HCT116 (cell line): Measurements from ENCODE around the gene BMERB1.
"Not testable (repeated sequence)": the region's sequence is repeated elsewhere in the genome, so short reads cannot be mapped to it uniquely, and the experiment has no call there.

Experiments
- ATF3 ChIP-seq: IDR thresholded peaks from 2 replicates; pipeline ENCODE4 v1.6.1; 2012
- CEBPB ChIP-seq: IDR thresholded peaks from 2 replicates; pipeline ENCODE4 v1.6.1; 2012; ENCODE audit warnings: low read depth
- CTCF ChIP-seq, 3 experiments: fragments of 200-600 bp in 1 of 3; sonication (generic) in 1 of 3; IDR thresholded peaks in 2 of 3; conservative IDR thresholded peaks in 1 of 3; 2 replicates each; pipeline ENCODE4 v1.5.1; 2012 to 2017; ENCODE audit warnings: low read depth in 2 of 3, low read length in 2 of 3, antibody characterized with exemption in 1 of 3, borderline replicate concordance in 1 of 3, control low read depth in 1 of 3, mild to moderate bottlenecking in 1 of 3, mixed read lengths in 1 of 3, mixed run types in 1 of 3, moderate library complexity in 1 of 3; ENCODE audit not compliant: insufficient read depth in 1 of 3
- EZH2 ChIP-seq: fragments of 200-600 bp; sonication (generic); IDR thresholded peaks from 2 replicates; pipeline ENCODE4 v1.6.1; 2017; ENCODE audit warnings: antibody characterized with exemption, mixed run types
- EZH2phosphoT487 ChIP-seq: fragments of 200-600 bp; IDR thresholded peaks from 2 replicates; pipeline ENCODE4 v1.6.1; 2018; ENCODE audit warnings: antibody characterized with exemption, borderline replicate concordance
- FOSL1 ChIP-seq: IDR thresholded peaks from 2 replicates; pipeline ENCODE4 v1.6.1; 2012; ENCODE audit warnings: low read depth
- POLR2A ChIP-seq: IDR thresholded peaks from 2 replicates; pipeline ENCODE4 v1.7.0; 2011; ENCODE audit warnings: borderline replicate concordance; ENCODE audit not compliant: insufficient read depth, insufficient read length; ENCODE audit errors: extremely low read depth
- POLR2AphosphoS5 ChIP-seq: IDR thresholded peaks from 2 replicates; pipeline ENCODE4 v1.6.1; 2011; ENCODE audit warnings: mild to moderate bottlenecking, low read depth, low read length, moderate library complexity
- SIN3A ChIP-seq: IDR thresholded peaks from 2 replicates; pipeline ENCODE4 v1.6.1; 2012; ENCODE audit warnings: low read depth
- YY1 ChIP-seq: IDR thresholded peaks from 2 replicates; pipeline ENCODE4 v1.6.1; 2011; ENCODE audit warnings: low read length, low read depth, moderate library complexity, mild to moderate bottlenecking; ENCODE audit not compliant: insufficient replicate concordance; ENCODE audit errors: extremely low read depth
- TF ChIP-seq, protein P1 (sequence below): IDR thresholded peaks from 2 replicates; pipeline ENCODE4 v1.6.1; 2012

- not testable (repeated sequence) for TF ChIP-seq POLR2AphosphoS5; FOSL1; CTCF (IDR thresholded peaks at IDR 0.05 in 2 of 3, conservative IDR thresholded peaks at IDR 0.05 in 1 of 3; ENCODE audit: borderline replicate concordance in 1 of 3, insufficient read depth in 1 of 3, low read depth in 2 of 3, low read length in 2 of 3); ATF3; YY1; SIN3A; POLR2A; CEBPB; EZH2; EZH2phosphoT487
- TF ChIP-seq, protein P1, sequence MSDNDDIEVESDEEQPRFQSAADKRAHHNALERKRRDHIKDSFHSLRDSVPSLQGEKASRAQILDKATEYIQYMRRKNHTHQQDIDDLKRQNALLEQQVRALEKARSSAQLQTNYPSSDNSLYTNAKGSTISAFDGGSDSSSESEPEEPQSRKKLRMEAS: not testable (repeated sequence)
These were observed 46.3 kb upstream of the BMERB1 start for GRCh38 chr16:15388060-15388459.
